Measurements from ENCODE around the gene AKAP12. TPM values are rescaled to one million over a fixed set of nuclear protein-coding genes. Genes with fewer than 3 reads are reported as not detected.
A peak's percentile ranks its signal among the peaks of the same experiment; 100 is the strongest.

Gene AKAP12
- total and polyA plus RNA-seq, 12 donors: 10.8 to 46.1 (median 26.1) TPM

- H3K27ac ChIP-seq: no peak overlapping the region
- H3K36me3 ChIP-seq (replicated peaks in 1 of 2): no peaks in the 10 kb centered on the region
- H3K27me3 ChIP-seq: no peaks in the 10 kb centered on the region
- no peaks in the 10 kb centered on the region for H3K9me3 ChIP-seq (replicated peaks in 1 of 3)
- intact Hi-C loops (cut with DNase I): no loop called here
- DNase-seq: no peak
- H3K4me3 ChIP-seq: no peak overlapping the region
- no peak for TF ChIP-seq POLR2A (IDR thresholded peaks at IDR 0.05)
- no peak for TF ChIP-seq CTCF (IDR thresholded peaks at IDR 0.05)
- WGBS, 4 donors: 73 to 87% (median 78%) methylated on average over 6 of the region's 6 CpGs
- H3K4me1 ChIP-seq (replicated peaks in 1 of 2): no peaks in the 10 kb centered on the region
These were observed 58.1 kb downstream of the AKAP12 start for GRCh38 chr6:151297886-151298285.

GRCh38 chr6:151299011-151299410, 59.2 kb downstream of the AKAP12 start:
- no peaks in the 10 kb centered on the region for H3K9me3 ChIP-seq (replicated peaks in 1 of 3)
- H3K27ac ChIP-seq: no peak overlapping the region
- 59 to 78% (median 69%) methylated on average over 4 of the region's 4 CpGs for WGBS, 4 donors
- intact Hi-C loops (cut with DNase I): no loop called here
- no peaks in the 10 kb centered on the region for H3K27me3 ChIP-seq
- H3K4me1 ChIP-seq (replicated peaks in 1 of 2): no peaks in the 10 kb centered on the region
- H3K4me3 ChIP-seq: no peak overlapping the region
- TF ChIP-seq CTCF (IDR thresholded peaks at IDR 0.05): no peak
- no peaks in the 10 kb centered on the region for H3K36me3 ChIP-seq (replicated peaks in 1 of 2)
- no peak for DNase-seq

- Histone ChIP-seq H3K9me3 (replicated peaks in 1 of 3) (no peaks in the 10 kb centered on the region), H3K27me3 (no peaks in the 10 kb centered on the region), H3K27ac (peak overlapping the region in 1 of 5 donors; percentile 20), H3K4me1 (replicated peaks in 1 of 2) (no peaks in the 10 kb centered on the region), H3K36me3 (replicated peaks in 1 of 2) (no peaks in the 10 kb centered on the region), H3K4me3 (no peak overlapping the region)
- intact Hi-C loops (cut with DNase I): no loop called here
- WGBS, 4 donors: 69 to 75% (median 72%) methylated on average over 8 of the region's 8 CpGs
- no peak for TF ChIP-seq POLR2A (IDR thresholded peaks at IDR 0.05)
- DNase-seq: no peak
These were observed 60.7 kb downstream of the AKAP12 start for GRCh38 chr6:151300267-151300991.

GRCh38 chr6:151301547-151301946, 61.8 kb downstream of the AKAP12 start:
- no peak for DNase-seq
- Histone ChIP-seq H3K36me3 (replicated peaks in 1 of 2) (no peaks in the 10 kb centered on the region), H3K27ac (no peak overlapping the region), H3K27me3 (no peaks in the 10 kb centered on the region), H3K9me3 (replicated peaks in 1 of 3) (no peaks in the 10 kb centered on the region), H3K4me3 (no peak overlapping the region), H3K4me1 (replicated peaks in 1 of 2) (no peaks in the 10 kb centered on the region)
- TF ChIP-seq POLR2A (IDR thresholded peaks at IDR 0.05) (no peak), CTCF (IDR thresholded peaks at IDR 0.05) (no peak)
- WGBS, 4 donors: 70 to 79% (median 74%) methylated on average over 8 of the region's 8 CpGs
- intact Hi-C loops (cut with DNase I): no loop called here

- DNase-seq: no peak
- Histone ChIP-seq H3K4me1 (replicated peaks in 1 of 2) (no peaks in the 10 kb centered on the region), H3K27me3 (no peaks in the 10 kb centered on the region), H3K27ac (no peak overlapping the region), H3K36me3 (replicated peaks in 1 of 2) (no peaks in the 10 kb centered on the region), H3K4me3 (no peak overlapping the region), H3K9me3 (replicated peaks in 1 of 3) (no peaks in the 10 kb centered on the region)
- no peak for TF ChIP-seq CTCF (IDR thresholded peaks at IDR 0.05)
- TF ChIP-seq POLR2A (IDR thresholded peaks at IDR 0.05): no peak
- WGBS, 4 donors: 81 to 87% (median 84%) methylated on average over 3 of the region's 3 CpGs
- intact Hi-C loops (cut with DNase I): no loop called here
These were observed 63.5 kb downstream of the AKAP12 start for GRCh38 chr6:151303231-151303630.
